ENCODE data around the gene SLC30A1.

GRCh38 chr1:211576717-211577116 is 2.2 kb downstream of the SLC30A1 start:
- TF ChIP-seq CTCF (IDR thresholded peaks at IDR 0.05; ENCODE audit: poor library complexity, severe bottlenecking): no peak
- TF ChIP-seq REST (IDR thresholded peaks at IDR 0.05; ENCODE audit: borderline replicate concordance): no peak
- no peak for TF ChIP-seq POLR2AphosphoS5 (IDR thresholded peaks at IDR 0.05)

Measured in neural cell (in vitro differentiated cells).